Measurements from ENCODE around the gene S100A3.
"Not testable (repeated sequence)": the region's sequence is repeated elsewhere in the genome, so short reads cannot be mapped to it uniquely, and the experiment has no call there.

The S100A3 gene

GRCh38 chr1:153534226-153534924 is 14.7 kb downstream of the S100A3 start:
- no peak for DNase-seq

DNA sequence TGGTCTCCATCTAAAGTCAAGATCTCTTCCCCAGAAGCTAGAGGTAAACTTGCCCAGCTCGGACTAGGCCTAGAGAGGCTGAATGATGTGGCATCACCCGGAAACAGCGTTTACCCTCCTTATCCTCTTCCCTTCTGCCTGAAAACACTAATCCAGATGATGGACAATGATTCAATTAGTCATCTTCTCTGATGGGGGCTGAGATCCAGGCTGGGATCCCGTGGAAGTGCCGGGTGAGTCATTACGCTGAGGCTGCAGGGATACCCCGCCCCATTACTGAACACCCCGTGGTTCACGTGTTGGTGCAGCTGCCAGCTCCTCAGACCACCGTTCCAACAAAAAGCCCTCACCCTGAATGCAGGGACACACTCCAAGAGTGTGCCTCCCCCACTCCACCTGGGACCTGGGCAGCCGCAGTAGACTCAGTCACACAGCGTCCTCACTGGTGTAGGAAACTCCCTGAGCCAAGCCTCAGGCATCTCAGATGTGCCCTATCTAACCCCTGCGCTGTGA is 15.3 kb downstream of the S100A3 start:
- no peak for DNase-seq

- peak; percentile 75 for DNase-seq
These were observed 16.1 kb downstream of the S100A3 start for GRCh38 chr1:153532769-153533599.

GRCh38 chr1:153532181-153532580 is 16.9 kb downstream of the S100A3 start:
- no peak for DNase-seq

GRCh38 chr1:153531638-153532037 is 17.4 kb downstream of the S100A3 start:
- DNase-seq = no peak

DNA sequence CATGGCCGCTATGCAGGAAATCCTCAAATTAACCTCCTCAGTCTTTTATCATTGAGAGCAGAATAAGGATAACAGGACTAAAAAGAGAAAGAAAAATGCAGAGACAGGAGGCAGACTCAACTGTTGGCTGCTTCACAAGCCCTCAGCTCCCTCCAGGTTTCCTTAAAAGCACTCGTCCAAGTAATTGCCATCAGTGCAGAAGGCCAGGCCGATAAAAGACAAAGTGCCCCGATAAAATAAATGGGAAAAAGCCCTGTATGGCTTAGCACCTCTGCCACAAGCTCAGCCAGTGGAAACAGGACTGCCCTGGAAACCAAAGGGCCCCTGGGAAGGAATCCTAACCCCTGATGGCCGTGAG is 21.4 kb downstream of the S100A3 start:
- DNase-seq = no peak

- DNase-seq = no peak
These were observed 21.9 kb downstream of the S100A3 start for GRCh38 chr1:153527023-153527682.

DNA sequence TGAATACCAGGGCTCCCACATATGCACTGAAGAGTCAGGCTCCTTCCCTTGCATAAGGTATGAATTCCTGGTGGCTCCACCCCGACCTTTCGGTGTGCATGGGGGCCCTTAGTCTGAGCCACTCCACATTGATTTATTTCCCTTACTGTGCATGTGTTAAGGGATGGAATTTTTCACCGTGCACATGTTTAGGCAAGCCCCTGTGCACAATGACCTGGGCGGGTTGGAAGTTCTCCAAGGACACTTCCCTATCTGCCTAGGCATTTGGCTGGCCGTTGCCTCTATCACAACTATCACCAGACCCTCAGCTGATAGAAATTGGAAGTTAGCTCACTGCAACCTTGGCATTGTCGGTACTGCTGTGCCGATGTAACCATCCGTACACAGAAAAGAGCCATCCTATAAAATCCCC is 22.9 kb downstream of the S100A3 start:
- no peak for DNase-seq

GRCh38 chr1:153525088-153525728 is 23.9 kb downstream of the S100A3 start:
- no peak for DNase-seq

DNA sequence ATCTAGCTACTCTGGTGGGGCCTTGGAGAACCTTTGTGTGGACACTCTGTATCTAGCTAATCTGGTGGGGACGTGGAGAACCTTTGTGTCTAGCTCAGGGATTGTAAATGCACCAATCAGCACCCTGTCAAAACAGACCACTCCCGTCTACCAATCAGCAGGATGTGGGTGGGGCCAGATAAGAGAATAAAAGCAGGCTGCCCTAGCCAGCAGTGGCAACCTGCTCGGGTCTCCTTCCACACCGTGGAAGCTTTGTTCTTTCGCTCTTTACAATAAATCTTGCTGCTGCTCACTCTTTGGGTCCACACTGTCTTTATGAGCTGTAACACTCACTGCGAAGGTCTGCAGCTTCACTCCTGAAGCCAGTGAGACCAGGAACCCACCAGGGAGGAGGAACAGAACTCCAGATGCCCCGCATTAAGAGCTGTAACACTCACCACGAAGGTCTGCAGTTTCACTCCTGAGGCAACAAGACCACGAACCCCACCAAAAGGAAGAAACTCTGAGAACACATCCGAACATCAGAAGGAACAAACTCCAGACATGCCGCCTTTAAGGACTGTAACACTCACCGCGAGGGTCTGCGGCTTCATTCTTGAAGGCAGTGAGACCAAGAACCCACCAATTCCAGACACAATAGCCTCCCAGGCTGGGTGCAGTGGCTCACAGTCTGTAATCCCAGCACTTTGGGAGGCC is 26.6 kb downstream of the S100A3 start:
- DNase-seq = not testable (repeated sequence)

DNA sequence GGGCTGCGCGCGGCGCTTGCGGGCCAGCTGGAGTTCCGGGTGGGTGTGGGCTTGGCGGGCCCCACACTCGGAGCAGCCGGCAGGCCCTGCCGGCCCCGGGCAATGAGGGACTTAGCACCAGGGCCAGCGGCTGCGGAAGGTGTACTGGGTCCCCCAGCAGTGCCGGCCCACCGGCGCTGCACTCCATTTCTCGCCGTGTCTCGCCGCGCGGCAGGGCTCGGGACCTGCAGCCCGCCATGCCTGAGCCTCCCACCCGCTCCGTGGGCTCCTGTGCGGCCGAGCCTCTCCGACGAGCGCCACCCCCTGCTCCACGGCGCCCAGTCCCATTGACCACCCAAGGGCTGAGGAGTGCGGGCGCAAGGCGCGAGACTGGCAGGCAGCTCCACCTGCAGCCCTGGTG is 27.2 kb downstream of the S100A3 start:
- not testable (repeated sequence) for DNase-seq

- no peak for DNase-seq
These were observed 28.1 kb downstream of the S100A3 start for GRCh38 chr1:153520818-153521476.

DNA sequence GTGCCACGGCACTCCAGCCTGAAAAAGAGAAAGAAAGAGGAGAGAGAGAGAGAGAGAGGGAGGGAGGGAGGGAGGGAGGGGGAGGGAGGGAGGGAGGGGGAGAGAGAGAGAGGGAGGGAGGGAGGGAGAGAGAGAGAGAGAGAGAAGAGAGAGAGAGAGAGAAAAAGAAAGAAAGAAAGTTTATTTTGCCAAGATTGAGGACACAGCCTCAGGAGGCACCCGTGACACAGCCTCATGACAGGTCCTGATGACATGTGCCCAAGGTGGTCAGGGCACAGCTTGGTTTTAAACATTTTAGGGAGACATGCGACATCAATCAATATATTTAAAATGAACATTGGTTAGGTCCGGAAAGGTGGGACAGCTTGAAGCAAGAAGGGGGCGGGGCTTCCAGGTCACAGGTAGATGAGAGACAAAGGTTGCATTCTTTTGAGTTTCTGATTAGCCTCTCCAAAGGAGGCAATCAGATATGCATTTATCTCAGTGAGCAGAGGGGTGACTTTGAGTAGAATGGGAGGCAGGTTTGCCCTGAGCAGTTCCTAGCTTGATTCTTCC is 28.8 kb downstream of the S100A3 start:
- not testable (repeated sequence) for DNase-seq

- no peak for DNase-seq
These were observed 29.8 kb downstream of the S100A3 start for GRCh38 chr1:153519242-153519641.

DNA sequence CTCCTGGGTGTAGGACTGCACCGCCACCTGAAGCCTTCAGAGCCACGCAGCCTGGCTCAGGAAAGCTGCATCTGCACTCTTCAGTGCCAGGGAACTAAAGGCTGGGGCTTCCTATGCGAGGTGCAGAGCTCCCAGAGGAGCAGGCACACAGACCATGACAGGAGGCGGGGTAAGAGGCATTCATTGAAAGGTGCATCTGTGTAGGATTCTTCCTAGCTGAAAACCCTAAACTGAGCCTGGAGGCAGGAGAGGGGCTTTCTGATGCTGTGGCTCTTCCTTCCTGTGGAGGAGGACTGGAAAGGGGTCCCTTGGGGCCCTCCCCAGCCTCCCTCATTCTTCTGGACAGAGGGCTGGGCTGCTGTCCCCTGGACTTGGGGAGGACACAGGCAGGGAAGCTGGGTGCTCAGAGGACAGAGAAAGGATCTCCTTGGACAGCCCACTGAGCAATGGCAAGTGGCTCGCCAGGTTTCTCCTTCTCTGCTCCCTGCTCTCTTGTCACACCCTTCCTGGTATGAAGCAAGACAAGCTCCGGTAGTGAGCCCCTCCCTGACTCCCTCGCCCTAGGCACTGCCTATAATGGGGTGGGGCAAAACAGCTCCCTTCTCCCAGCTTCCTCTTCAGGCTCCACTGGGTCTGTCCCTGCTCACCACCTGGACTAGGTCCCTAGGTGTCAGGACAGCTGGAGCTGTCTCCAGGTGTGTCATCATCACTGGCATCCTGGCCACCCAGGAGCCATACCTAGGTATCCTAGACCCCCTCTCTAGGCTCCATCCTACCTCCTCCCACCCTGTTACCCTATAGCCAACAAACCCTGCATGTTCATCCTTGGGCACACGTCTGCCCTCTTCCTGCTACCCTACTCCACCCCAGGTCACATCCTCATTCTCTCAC is 33.3 kb downstream of the S100A3 start:
- DNase-seq = no peak

DNA sequence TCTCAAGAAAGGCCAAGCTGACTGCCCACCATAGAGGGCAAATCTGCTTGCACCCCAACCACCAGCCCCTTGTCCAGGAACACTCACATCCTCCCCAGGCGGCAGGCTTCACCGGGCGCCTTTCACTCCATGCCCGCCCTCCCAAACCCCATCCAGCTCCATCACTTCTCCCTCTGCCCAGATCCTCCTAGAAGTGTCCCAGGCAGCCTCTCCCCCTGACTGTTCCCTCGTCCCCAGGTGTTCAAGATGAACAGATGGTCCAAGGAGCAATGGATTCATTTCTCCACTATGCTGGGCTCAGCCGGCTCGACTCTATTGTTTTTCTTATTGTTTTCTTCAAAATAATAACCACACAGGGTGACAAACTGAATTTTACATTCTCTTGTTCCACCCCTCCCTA is 35.4 kb downstream of the S100A3 start:
- no peak for DNase-seq

DNA sequence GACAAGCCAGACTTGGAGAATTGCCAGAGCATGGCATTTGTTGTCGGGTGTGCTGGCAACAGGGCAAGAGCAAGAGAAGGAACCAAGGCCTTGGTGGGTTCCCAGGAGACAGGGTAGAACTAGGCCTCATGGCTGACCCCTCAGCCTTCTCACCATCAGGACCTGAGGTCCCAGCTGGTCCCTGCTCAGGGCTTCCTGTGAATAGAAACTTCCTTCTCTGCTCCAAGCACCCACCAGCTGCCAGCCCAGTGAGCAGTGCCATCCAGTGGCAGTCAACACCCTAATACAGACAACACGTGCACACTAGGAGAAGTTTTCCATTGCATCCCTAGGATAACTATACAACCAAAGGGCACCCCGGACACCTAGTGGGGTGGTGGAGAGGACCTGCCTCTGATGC is 36.0 kb downstream of the S100A3 start:
- no peak for DNase-seq

DNA sequence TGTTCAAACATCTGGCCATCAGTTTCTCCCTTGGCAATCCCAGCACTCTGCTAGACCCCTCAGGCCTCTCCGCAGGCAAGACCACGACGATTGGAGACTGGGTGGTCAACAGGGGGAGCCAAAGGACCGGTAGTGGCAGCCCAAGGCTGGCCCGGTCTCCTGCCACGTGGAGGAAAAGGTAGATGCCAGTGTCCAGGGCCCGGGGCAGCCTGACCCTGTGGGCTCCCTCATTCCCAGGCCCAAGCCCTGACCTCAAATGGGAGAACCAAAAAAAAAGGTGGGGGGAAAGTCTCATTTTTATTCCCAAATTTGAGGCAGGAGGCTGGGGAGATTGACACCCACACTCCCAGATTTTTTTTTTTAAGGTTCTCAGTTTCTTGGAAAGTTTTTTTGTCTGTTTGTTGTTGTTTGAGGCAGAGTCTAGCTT is 38.1 kb downstream of the S100A3 start:
- DNase-seq = peak; percentile 73

DNA sequence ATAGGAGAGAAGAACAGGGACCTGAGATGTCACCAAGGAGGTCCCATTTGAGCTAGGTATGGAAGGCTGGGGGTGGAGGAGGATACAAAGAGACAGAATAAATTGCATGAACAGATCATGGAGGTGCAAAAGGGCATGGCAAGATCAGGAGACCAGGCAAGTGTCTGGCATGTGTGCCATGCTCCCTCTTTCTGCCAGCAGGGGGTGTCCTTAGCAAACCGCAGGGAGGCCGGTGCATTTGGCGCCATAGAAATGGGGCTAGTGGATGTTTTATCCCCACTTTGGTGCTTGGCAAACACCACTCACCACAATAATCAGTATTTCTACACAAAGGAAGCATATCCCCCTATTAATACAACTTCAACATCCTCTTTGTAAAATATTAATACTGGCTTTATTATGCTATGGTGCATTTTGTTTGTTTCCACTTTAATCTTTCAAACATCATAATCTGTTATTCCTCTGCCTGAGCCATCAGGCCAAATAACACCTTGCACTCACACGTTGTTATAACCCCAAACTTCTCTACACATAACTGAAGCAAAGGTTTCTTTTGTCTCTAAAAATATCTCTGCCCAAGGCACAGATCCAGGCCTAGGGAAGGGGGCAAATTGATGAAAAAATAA is 39.2 kb downstream of the S100A3 start:
- DNase-seq = peak; percentile 26

DNA sequence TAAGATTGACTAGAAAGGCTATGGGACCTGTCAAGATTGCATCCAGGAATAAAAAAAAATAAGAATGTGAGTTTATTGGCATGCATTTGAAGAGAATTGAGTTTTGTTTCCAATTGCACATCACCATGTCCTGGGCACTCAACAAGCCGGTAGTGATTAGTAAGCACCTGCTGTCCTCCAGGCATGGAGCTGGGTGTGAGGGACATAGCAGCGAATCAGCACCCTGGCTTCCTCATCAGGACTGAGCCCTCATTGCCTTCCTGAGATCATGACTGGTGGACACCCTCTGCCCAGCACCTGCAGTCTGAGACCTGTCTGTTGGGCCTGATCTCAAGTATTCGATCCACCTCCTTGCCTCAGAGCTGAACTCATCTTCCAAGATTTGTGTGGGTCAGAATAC is 40.0 kb downstream of the S100A3 start:
- no peak for DNase-seq

Measured in NCI-H1092 (cell line).